Epithelial cell of proximal tubule (primary cell): Measurements from ENCODE around the gene CRABP2. TPM values are rescaled to one million over a fixed set of nuclear protein-coding genes. Genes with fewer than 3 reads are reported as not detected.

Experiments
- DNase-seq: peaks from one replicate; pipeline ENCODE4 v3.0.0-alpha.2; 2011; ENCODE audit warnings: low read depth
- H3K4me3 ChIP-seq: 2 replicates; pipeline ENCODE4 v1.5.1; 2011; ENCODE audit warnings: low read depth, mild to moderate bottlenecking, low read length
- total RNA-seq: library from RNA; depleted of rRNA; stranded (reverse); fragments of >200 nt; gene quantifications from 2 replicates; pipeline ENCODE4 v1.2.3, GENCODE V29; 2015
- TF ChIP-seq, protein P1 (sequence below): conservative IDR thresholded peaks from 2 replicates; pipeline ENCODE4 v1.5.1; 2012; ENCODE audit warnings: low read depth, mild to moderate bottlenecking, low read length

CRABP2 gene
- total RNA-seq, 1 donor from 2014 or later = 77.1 TPM

DNA sequence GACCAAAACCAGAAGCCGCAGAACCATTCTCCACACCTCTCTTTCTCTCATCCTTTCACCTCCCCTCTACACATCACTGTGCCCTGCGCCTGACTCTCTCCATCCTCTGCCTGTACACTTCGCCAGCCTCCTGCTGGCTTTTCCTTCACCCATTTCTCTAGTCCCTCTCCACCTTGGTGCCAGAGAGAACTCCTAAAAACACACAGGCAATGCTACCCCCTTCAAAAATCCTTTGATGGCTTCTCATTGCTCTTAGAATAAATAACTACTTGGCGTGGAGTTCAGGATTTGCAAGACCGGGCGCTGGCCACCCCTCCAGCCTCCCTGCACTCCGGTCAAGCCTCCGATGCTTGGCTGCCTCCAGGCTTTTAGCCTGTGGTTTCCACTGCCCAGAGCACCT, 8.6 kb downstream of the CRABP2 start:
- no peak for DNase-seq
- TF ChIP-seq, protein P1, sequence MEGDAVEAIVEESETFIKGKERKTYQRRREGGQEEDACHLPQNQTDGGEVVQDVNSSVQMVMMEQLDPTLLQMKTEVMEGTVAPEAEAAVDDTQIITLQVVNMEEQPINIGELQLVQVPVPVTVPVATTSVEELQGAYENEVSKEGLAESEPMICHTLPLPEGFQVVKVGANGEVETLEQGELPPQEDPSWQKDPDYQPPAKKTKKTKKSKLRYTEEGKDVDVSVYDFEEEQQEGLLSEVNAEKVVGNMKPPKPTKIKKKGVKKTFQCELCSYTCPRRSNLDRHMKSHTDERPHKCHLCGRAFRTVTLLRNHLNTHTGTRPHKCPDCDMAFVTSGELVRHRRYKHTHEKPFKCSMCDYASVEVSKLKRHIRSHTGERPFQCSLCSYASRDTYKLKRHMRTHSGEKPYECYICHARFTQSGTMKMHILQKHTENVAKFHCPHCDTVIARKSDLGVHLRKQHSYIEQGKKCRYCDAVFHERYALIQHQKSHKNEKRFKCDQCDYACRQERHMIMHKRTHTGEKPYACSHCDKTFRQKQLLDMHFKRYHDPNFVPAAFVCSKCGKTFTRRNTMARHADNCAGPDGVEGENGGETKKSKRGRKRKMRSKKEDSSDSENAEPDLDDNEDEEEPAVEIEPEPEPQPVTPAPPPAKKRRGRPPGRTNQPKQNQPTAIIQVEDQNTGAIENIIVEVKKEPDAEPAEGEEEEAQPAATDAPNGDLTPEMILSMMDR = no peak

DNA sequence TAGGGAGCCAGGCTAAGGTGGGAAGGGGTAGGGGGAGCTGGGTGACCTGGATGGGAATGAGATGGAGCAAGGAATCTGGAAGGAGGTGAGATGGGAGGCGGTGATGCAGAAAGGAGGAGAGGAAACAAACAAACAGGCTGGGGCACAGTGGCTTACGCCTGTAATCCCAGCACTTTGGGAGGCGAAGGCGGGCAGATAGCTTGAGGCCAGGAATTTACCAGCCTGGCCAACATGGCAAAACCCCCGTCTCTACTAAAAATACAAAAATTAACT, 10.8 kb downstream of the CRABP2 start:
- TF ChIP-seq, protein P1 = no peak
- DNase-seq = no peak

More for the DNA sequence above, 8.6 kb downstream of the CRABP2 start:
- H3K4me3 ChIP-seq = no peak overlapping the region

DNA sequence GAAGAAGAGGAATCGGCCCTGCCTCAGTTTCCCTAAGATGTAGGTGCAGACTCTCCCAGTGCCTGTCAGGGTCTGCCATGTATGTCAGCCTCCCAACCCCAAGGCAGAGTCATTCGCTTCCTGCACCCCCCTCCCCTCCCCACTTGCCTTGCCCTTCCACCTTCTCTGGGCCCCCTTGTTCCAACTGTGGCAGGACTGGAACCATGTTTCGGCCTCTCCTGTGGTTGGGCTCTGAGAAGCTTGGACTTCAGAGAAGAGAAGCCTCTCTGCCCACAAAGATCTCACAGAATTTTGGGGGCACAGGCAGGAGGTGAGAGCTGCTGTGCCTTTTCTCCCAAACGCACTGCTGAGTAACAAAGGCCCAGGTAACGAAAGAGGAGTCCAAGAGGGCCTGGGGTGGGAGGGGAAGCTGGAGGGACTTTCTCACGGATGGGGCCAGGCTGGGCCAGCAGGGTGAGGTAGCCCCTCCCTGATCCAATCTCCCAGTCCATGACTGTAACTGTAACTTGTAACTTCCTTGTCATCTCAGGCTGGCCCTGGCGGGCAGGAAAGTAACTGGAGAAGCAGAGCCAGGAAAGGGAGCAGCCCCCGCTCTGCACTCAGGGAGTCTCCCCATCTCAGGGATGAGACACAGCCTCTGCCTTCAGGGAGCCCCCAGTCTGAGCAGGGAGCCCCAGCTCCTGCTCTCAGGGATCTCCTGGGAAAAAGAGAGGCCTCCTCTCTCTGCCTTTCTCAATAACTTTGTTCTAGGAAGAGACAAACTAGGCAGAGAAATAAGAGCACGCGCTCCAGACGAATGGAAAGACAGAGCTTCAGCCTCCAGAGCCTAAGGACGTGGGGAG, 11.3 kb downstream of the CRABP2 start:
- H3K4me3 ChIP-seq = no peak overlapping the region
- TF ChIP-seq, protein P1 = no peak
- DNase-seq = no peak

More for the DNA sequence above, 10.8 kb downstream of the CRABP2 start:
- H3K4me3 ChIP-seq = no peak overlapping the region

- H3K4me3 ChIP-seq = no peak overlapping the region
- DNase-seq = no peak
- TF ChIP-seq, protein P1 = no peak
Measured at GRCh38 chr1:156692925-156693847, 12.2 kb downstream of the CRABP2 start.

GRCh38 chr1:156692441-156692924, 12.9 kb downstream of the CRABP2 start:
- DNase-seq = no peak
- TF ChIP-seq, protein P1 = no peak

DNA sequence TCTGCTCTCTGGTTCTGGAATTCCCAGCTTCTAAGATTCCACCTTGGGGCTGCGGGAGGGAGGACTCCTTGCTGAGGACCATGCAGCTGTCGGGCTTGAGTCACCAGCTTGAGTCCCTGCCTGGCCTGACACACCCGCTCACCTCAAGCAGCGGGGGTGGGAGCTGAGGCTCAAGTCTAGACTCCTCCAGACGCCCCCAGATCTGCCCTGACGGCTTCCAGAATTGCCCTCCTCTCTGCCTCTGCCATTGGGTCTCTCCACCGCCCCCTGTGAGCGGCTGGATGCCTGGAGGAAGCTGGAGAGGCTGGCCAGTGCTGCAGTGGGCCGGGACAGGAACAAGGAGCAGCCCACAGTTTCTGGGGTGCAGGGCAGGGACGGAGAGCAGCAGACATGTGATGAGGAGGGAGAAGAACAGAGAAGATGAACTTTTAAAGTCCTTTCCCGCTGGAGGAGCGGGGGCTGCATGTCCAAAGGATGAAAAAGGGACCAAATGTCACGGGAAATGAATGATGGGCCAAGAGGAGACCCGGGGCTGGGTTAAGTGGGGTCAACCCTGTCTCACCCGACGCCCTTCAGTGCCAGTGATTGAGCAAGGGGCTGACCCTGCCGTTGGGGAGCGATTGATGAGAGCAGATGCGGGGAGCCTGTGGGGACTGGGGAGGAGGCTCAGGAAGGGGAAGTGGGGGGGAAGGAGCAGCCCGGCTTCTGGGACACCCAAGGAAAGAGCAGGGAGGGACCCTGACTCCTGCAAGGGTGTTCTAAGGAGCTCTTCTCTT, 13.5 kb downstream of the CRABP2 start:
- H3K4me3 ChIP-seq = no peak overlapping the region
- DNase-seq = no peak
- TF ChIP-seq, protein P1 = no peak

More at GRCh38 chr1:156692441-156692924, 12.9 kb downstream of the CRABP2 start:
- no peak overlapping the region for H3K4me3 ChIP-seq
